Fibroblast of lung (primary cell): ENCODE data around the gene ZNF583. TPM values are rescaled to one million over a fixed set of nuclear protein-coding genes. Genes with fewer than 3 reads are reported as not detected.

Experiments used
- DNase-seq, 2 donors: peaks; one replicate each; pipeline versions ENCODE4 v3.0.0 to v3.0.0-alpha.2; 2010; ENCODE audit warnings: low read depth in 2 of 2
- H2AFZ ChIP-seq: 2 replicates; pipeline ENCODE4 v1.5.1; 2012; ENCODE audit warnings: low read length, control low read depth, inconsistent platforms
- H3K27ac ChIP-seq: 2 replicates; pipeline ENCODE4 v1.5.1; 2011; ENCODE audit warnings: low read length, control low read depth; ENCODE audit not compliant: insufficient read depth
- H3K27me3 ChIP-seq: 2 replicates; pipeline ENCODE4 v1.5.1; 2011; ENCODE audit warnings: mild to moderate bottlenecking, low read length; ENCODE audit not compliant: control insufficient read depth, insufficient read depth
- H3K36me3 ChIP-seq: 2 replicates; pipeline ENCODE4 v1.5.1; 2011; ENCODE audit warnings: low read length; ENCODE audit not compliant: control insufficient read depth, insufficient read depth
- H3K4me1 ChIP-seq: 2 replicates; pipeline ENCODE4 v1.5.1; 2011; ENCODE audit warnings: low read length; ENCODE audit not compliant: control insufficient read depth, insufficient read depth; ENCODE audit errors: extremely low read depth
- H3K4me2 ChIP-seq: 2 replicates; pipeline ENCODE4 v1.5.1; 2011; ENCODE audit warnings: low read length, control low read depth; ENCODE audit not compliant: insufficient read depth; ENCODE audit errors: extremely low read depth
- H3K4me3 ChIP-seq, 4 experiments: fragments of 200-600 bp in 1 of 4; sonication (generic) in 1 of 4; replicated peaks in 1 of 4; 2 replicates each; pipeline ENCODE4 v1.5.1; 2011 to 2016; ENCODE audit warnings: low read length in 4 of 4, low read depth in 3 of 4, mild to moderate bottlenecking in 3 of 4, control low read depth in 2 of 4, inconsistent platforms in 1 of 4, mixed read lengths in 1 of 4; ENCODE audit not compliant: insufficient read depth in 1 of 4; ENCODE audit errors: control extremely low read depth in 1 of 4
- H3K79me2 ChIP-seq: 2 replicates; pipeline ENCODE4 v1.5.1; 2012; ENCODE audit warnings: mild to moderate bottlenecking, low read length, inconsistent platforms; ENCODE audit not compliant: control insufficient read depth, insufficient read depth
- H3K9ac ChIP-seq: 2 replicates; pipeline ENCODE4 v1.5.1; 2011; ENCODE audit warnings: mild to moderate bottlenecking, low read length, control low read depth; ENCODE audit not compliant: insufficient read depth
- H3K9me3 ChIP-seq: 2 replicates; pipeline ENCODE4 v1.5.1; 2012; ENCODE audit warnings: low read depth, low read length; ENCODE audit not compliant: control insufficient read depth, insufficient read depth
- H4K20me1 ChIP-seq: 2 replicates; pipeline ENCODE4 v1.5.1; 2011; ENCODE audit warnings: low read length; ENCODE audit not compliant: control insufficient read depth, insufficient read depth; ENCODE audit errors: extremely low read depth
- EZH2 ChIP-seq: IDR thresholded peaks from 2 replicates; pipeline ENCODE4 v1.5.1; 2012; ENCODE audit warnings: low read length, control low read depth, mild to moderate bottlenecking; ENCODE audit errors: missing control alignments
- polyA plus RNA-seq, 2 donors: library from polyadenylated mRNA; depleted of rRNA in 1 of 2; stranded (reverse) in 1 of 2; unstranded in 1 of 2; fragments of >200 nt; gene quantifications; 2 replicates each; pipeline ENCODE4 v1.2.1, GENCODE V29; 2011 to 2012; ENCODE audit warnings: missing spikeins in 1 of 2
- total RNA-seq: library from RNA; depleted of rRNA; stranded (reverse); fragments of >200 nt; gene quantifications from 2 replicates; pipeline ENCODE4 v1.2.1, GENCODE V29; 2014
- TF ChIP-seq, protein P1 (sequence below), 2 donors: IDR thresholded peaks in 1 of 2; conservative IDR thresholded peaks in 1 of 2; 1 replicate in 1 of 2; 2 replicates in 1 of 2; pipeline ENCODE4 v1.5.1; 2011 to 2012; ENCODE audit warnings: low read length in 2 of 2, control low read depth in 1 of 2, inconsistent platforms in 1 of 2, low read depth in 1 of 2, mild to moderate bottlenecking in 1 of 2

Gene ZNF583
- total and polyA plus RNA-seq, 2 donors (not counting 1 experiment from before 2014, with no cell fraction given), result 5.0 to 5.4 TPM

GRCh38 chr19:56423276-56423984 lies 19.3 kb downstream of the ZNF583 start:
- DNase-seq, result peak; percentile 4 to 5
- TF ChIP-seq, protein P1, sequence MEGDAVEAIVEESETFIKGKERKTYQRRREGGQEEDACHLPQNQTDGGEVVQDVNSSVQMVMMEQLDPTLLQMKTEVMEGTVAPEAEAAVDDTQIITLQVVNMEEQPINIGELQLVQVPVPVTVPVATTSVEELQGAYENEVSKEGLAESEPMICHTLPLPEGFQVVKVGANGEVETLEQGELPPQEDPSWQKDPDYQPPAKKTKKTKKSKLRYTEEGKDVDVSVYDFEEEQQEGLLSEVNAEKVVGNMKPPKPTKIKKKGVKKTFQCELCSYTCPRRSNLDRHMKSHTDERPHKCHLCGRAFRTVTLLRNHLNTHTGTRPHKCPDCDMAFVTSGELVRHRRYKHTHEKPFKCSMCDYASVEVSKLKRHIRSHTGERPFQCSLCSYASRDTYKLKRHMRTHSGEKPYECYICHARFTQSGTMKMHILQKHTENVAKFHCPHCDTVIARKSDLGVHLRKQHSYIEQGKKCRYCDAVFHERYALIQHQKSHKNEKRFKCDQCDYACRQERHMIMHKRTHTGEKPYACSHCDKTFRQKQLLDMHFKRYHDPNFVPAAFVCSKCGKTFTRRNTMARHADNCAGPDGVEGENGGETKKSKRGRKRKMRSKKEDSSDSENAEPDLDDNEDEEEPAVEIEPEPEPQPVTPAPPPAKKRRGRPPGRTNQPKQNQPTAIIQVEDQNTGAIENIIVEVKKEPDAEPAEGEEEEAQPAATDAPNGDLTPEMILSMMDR (conservative IDR thresholded peaks at IDR 0.05 in 1 of 2, IDR thresholded peaks at IDR 0.05 in 1 of 2; ENCODE audit: low read depth in 1 of 2, low read length in 2 of 2), result no peak
- no peak for TF ChIP-seq EZH2
- Histone ChIP-seq H3K36me3 (no peaks in the 10 kb centered on the region), H3K27ac (no peak overlapping the region), H3K9me3 (peaks cover 11% of the 10 kb centered on the region), H3K9ac (no peak overlapping the region), H2AFZ (no peak overlapping the region), H3K79me2 (no peaks in the 10 kb centered on the region), H3K27me3 (no peaks in the 10 kb centered on the region), H3K4me2 (no peak overlapping the region), H4K20me1 (no peaks in the 10 kb centered on the region), H3K4me3 (no peak overlapping the region), H3K4me1 (no peaks in the 10 kb centered on the region)

GRCh38 chr19:56423985-56424353 lies 19.8 kb downstream of the ZNF583 start:
- Histone ChIP-seq H3K9me3 (peaks cover 11% of the 10 kb centered on the region), H3K36me3 (no peaks in the 10 kb centered on the region)

DNA sequence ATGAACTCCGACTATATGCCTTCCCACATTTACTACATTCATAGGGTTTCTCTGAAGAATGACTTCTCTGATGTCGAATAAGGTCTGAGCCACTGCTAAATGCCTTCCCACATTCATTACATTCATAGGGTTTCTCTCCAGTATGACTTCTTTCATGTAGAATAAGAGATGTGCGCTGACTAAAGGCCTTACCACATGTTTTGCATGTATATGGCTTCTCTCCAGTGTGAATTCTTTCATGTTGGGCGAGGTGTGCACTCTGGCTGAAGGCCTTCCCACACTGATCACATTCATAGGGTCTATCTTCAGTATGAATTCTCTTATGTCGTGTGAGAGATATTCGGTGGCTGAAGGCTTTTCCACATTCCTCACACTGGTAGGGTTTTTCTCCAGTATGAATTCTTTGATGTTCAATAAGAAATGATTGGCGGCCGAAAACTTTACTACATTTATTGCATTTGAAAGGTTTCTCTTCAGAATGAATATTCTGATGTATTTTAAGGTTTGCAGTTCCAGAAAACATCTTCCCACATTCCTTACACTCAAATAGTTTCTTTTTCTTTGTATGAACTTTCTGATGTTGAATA lies 37.2 kb downstream of the ZNF583 start:
- no peak overlapping the region for H3K27ac ChIP-seq
- H3K27me3 ChIP-seq, result no peaks in the 10 kb centered on the region
- no peak for DNase-seq
- H3K4me3 ChIP-seq, result no peak overlapping the region
- no peaks in the 10 kb centered on the region for H4K20me1 ChIP-seq
- no peaks in the 10 kb centered on the region for H3K79me2 ChIP-seq
- no peaks in the 10 kb centered on the region for H3K9me3 ChIP-seq
- no peak for TF ChIP-seq EZH2
- TF ChIP-seq, protein P1 (conservative IDR thresholded peaks at IDR 0.05 in 1 of 2, IDR thresholded peaks at IDR 0.05 in 1 of 2; ENCODE audit: low read depth in 1 of 2, low read length in 2 of 2), result no peak
- H3K9ac ChIP-seq, result no peak overlapping the region
- H3K4me1 ChIP-seq, result no peaks in the 10 kb centered on the region
- no peak overlapping the region for H2AFZ ChIP-seq
- no peak overlapping the region for H3K4me2 ChIP-seq
- H3K36me3 ChIP-seq, result no peaks in the 10 kb centered on the region

More at GRCh38 chr19:56423985-56424353, 19.8 kb downstream of the ZNF583 start:
- TF ChIP-seq, protein P1 (conservative IDR thresholded peaks at IDR 0.05 in 1 of 2, IDR thresholded peaks at IDR 0.05 in 1 of 2; ENCODE audit: low read depth in 1 of 2, low read length in 2 of 2), result no peak
- no peak for TF ChIP-seq EZH2
- no peaks in the 10 kb centered on the region for H3K27me3 ChIP-seq
- peak in 1 of 2 donors; percentile 4 for DNase-seq
- no peak overlapping the region for H3K9ac ChIP-seq
- no peak overlapping the region for H3K27ac ChIP-seq
- no peak overlapping the region for H3K4me3 ChIP-seq
- no peaks in the 10 kb centered on the region for H3K79me2 ChIP-seq
- H2AFZ ChIP-seq, result no peak overlapping the region
- H4K20me1 ChIP-seq, result no peaks in the 10 kb centered on the region
- no peak overlapping the region for H3K4me2 ChIP-seq
- H3K4me1 ChIP-seq, result no peaks in the 10 kb centered on the region
